GM12892 (cell line): ENCODE measurements around the gene ATP11C.

ENCODE experiments used
- POLR2A ChIP-seq: IDR thresholded peaks from 2 replicates; pipeline ENCODE4 v1.6.1; 2011; ENCODE audit warnings: low read depth, low read length, control low read depth
- POLR2AphosphoS5 ChIP-seq: IDR thresholded peaks from 2 replicates; pipeline ENCODE4 v1.6.1; 2011; ENCODE audit warnings: low read depth, low read length, control low read depth

DNA sequence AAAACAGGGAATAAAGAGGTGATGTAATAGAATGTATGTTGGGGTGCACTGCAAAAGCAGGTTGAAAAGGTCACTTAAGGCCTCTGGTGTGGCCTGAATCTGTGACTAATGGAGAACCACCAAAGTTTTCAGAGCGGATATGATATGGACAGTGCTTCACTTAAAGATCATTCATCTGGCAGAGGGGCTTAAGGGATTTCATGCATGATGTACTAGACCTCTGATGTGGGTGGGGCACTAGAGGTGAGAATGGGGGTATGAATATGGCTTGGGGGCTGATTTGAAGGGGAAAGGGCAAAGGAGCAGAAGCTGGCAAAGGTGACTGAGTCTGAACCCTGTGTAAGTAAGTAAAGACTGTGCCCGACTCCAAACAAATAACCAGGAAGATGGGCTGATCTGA is 162.5 kb downstream of the ATP11C start:
- TF ChIP-seq POLR2A, result no peak
- no peak for TF ChIP-seq POLR2AphosphoS5
